Erythroblast (primary cell): ENCODE results near the gene WDR90.

ENCODE experiments used
- GATA1 ChIP-seq: IDR thresholded peaks from 2 replicates; pipeline ENCODE4 v1.6.1; 2011; ENCODE audit warnings: low read depth, mild to moderate bottlenecking, control low read depth, low read length, moderate library complexity
- POLR2A ChIP-seq: IDR thresholded peaks from 2 replicates; pipeline ENCODE4 v1.6.1; 2011; ENCODE audit warnings: mild to moderate bottlenecking, low read length

GRCh38 chr16:629833-630248 lies 19.3 kb upstream of the WDR90 start:
- TF ChIP-seq GATA1 (no peak), POLR2A (no peak)
